HS-5 (cell line): ENCODE data around the gene SEMA4C.
"Not testable (repeated sequence)": the region's sequence is repeated elsewhere in the genome, so short reads cannot be mapped to it uniquely, and the experiment has no call there.

Experiments
- DNase-seq: peaks from one replicate; pipeline ENCODE4 v3.0.0-alpha.2; 2012; ENCODE audit warnings: low read depth

Gene SEMA4C

DNA sequence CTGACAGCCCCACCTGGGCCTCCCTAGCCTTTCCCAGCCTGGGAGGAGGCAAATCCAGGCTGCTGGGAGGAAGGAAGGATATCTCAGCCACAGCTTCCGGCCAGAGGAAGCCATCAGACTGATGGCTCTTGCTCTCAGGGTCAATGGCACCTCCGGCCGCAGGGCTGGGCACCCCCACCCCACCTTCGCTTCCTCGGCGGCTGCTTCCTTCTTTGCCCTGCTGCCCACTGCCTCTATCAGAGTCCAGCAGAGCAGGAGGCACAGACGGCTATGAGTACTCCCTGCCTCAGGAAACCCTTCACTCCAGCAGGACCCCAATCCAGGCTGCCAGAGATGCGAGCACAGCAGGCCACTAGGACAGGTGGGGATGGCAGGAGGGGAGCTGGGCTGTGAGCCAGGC lies 3.3 kb downstream of the SEMA4C start:
- DNase-seq: no peak

DNA sequence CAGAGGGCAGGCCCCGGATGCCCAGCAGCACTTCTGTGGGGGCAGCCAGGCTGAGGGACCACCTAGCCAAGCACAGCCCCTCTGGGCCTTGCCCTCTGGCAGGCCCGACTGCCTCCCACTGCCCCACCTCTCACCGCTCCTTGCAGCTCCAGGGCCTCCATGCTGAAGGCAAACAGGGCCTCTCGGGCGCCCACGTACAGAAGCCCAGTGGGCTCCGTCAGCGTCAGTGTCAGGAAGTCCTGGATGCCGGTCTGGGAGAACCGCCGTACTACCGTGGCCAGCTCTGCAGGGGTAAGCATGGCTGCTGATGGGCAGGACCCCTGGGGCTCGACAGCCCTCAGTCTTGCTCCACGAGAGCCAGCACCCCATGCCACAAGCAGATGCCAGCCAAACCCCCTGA lies 3.7 kb downstream of the SEMA4C start:
- no peak for DNase-seq

DNA sequence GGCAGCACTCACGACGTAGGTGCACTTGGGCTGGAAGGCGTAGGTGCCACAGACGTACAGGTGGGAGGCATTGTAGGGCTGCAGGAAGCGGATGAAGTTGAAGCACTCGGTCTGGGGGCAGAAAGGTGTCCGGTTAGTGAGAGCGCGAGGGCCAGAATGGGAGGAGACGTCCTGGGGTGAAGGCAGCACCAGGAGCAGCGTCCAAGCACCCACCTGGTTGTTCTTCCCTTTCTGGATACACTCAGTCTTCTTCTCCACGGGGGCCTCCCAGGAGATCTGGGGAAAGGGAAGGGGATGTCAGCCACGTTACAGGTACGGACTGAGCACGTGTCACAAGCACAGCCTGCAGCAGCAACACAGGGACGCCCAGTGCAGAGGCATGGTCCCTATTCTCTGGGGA lies 4.2 kb downstream of the SEMA4C start:
- no peak for DNase-seq

DNA sequence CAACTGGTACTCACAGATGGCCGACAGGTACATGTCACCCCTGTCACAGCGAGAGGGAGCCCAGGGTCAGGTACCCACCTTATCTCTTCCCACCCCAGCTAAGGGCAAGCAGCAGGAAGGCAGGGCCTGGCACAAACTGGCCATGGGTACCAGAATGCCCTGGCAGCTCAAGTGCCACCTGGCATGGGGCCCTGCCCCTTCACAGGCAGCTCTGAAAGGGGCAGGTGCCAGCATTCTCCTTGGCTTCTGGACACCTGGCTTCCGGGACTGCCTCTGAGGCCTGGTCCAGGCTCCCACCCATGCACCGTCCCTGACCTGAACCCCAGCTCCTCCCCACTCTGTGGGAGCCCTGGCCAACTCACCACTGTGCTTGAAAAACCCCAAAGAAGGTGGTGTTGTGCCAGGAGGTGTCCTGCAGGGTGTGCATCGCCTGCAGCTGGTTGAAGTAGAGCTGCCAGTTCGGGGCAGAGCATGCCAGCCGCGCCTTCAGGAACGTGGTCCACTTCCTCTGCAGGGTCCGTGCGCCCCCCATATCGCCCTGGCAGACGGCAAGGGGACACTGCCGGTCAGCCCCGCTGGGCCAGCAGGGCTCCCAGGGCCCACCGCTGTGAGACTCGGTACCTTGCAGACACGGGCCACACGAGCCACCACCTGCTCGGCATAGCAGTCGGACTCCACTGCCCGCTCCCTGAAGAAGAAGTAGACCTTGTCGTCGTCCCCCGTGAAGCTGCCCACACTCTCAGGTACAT lies 5.4 kb downstream of the SEMA4C start:
- no peak for DNase-seq

- no peak for DNase-seq
These were observed 6.1 kb downstream of the SEMA4C start for GRCh38 chr2:96863575-96864342.

DNA sequence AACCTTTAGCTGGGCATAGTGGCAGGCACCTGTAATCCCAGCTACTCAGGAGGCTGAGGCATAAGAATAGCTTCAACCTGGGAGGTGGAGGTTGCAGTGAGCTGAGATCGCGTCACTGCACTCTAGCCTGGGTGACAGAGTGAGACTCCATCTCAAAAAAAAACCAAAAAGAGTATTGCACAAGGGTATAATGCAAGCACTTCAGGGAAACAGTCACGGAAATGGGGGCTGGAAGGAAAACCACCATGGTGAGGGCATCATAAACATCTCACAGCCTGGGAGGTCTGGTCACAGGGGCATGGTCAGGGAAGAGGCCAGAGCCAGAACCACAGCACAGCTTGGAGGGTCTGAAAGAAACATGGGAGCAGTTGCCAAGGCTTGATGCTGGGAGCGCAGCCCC lies 6.8 kb downstream of the SEMA4C start:
- not testable (repeated sequence) for DNase-seq

GRCh38 chr2:96861074-96861473 lies 8.8 kb downstream of the SEMA4C start:
- no peak for DNase-seq

GRCh38 chr2:96860065-96861029 lies 9.5 kb downstream of the SEMA4C start:
- DNase-seq: no peak

DNA sequence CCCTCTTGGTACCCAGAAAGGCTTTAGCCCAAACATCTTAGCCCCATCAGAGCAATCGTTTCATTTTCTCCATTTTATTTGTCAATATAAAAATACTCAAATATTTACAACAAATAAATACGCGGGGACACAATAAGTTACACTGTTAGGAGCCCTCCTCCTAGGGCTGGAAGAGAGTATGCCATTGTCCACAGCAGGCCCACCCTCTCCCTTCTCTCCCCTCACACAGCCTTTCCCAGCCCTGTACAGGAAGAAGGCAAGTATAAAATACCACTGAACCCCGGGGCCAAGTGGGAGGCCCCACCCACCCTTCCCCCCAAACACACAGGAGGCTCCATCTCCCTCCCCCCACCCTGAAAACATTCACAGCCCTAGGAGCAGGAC lies 10.2 kb downstream of the SEMA4C start:
- DNase-seq: no peak

DNA sequence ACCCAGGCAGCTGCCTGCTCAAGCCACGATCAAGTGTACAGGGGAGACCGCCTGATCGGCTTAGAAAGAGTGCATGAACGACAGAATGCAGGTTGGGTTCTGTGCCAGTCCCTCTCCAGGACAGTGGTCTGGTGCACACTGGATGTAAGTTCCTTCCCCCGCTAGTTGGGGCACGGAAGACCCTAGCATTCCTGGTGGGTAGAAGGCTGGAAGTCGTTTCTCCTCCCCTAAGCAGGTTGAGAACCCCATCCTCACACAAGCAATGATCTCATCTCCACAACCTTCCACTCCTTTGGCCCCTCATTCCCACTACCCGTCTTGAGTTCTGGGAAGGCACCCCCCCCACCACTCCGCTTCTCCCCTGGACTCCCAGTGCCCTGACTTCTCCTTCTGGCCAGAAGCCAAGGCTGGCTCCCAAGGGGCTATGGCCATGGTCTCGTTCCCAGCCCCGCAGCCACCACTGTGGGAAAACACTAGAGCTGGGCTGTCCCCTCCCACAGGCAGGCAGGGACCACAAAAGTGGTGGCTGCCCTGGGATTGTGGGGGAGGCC lies 10.7 kb downstream of the SEMA4C start:
- DNase-seq: no peak

GRCh38 chr2:96857667-96858372 lies 12.1 kb downstream of the SEMA4C start, which contains the start of gene ANKRD39:
Gene ANKRD39, minus strand, starts transcription at chr2:96858016. Its CDS starts 29 bp downstream, at chr2:96857987.
- DNase-seq: peak; percentile 100

GRCh38 chr2:96856776-96857666 lies 12.9 kb downstream of the SEMA4C start:
- no peak for DNase-seq

- no peak for DNase-seq
These were observed 16.6 kb downstream of the SEMA4C start for GRCh38 chr2:96853321-96853720.

GRCh38 chr2:96852667-96853066 lies 17.2 kb downstream of the SEMA4C start:
- no peak for DNase-seq

GRCh38 chr2:96848264-96848663 lies 21.6 kb downstream of the SEMA4C start:
- no peak for DNase-seq

DNA sequence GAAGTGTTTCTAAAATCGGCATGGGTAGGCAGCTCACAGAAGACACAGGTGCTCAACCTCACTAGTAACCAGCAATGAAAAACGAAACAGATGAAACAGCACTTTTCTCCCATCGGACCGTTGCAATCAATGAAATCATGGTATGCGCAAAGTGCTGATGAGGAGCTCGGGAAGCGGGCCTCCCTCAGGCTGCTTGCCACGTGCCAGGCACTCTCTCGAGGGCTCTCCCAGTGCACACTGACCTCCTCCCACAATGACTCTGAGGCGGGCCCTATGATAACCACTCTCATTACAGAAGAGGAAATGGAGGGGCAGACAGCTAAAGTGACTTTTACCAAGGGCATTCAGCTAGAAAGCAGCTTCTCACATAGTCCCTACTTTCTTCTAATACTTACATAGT lies 22.3 kb downstream of the SEMA4C start:
- no peak for DNase-seq

GRCh38 chr2:96846825-96847224 lies 23.1 kb downstream of the SEMA4C start:
- DNase-seq: no peak

GRCh38 chr2:96844405-96844808 lies 25.5 kb downstream of the SEMA4C start:
- DNase-seq: no peak

GRCh38 chr2:96843538-96844268 lies 26.2 kb downstream of the SEMA4C start, which contains the start of gene ANKRD23:
Gene ANKRD23, minus strand, starts transcription at chr2:96844021. Its CDS starts 29 bp downstream, at chr2:96843992.
- DNase-seq: no peak
